Gastrocnemius medialis (tissue), 4 donors: ENCODE data around the gene LONRF2. TPM values are rescaled to one million over a fixed set of nuclear protein-coding genes. Genes with fewer than 3 reads are reported as not detected.

Experiments
- ATAC-seq, 2 donors: fragments of 150-250 bp; one replicate each; pipeline ENCODE4 v1.9.1; 2016
- DNase-seq, 2 donors: peaks; one replicate each; pipeline ENCODE4 v3.0.0-alpha.2; 2019
- H3K27ac ChIP-seq, 4 donors: fragments of 200-600 bp; sonication (generic); 1 replicate in 1 of 4; 2 replicates in 3 of 4; pipeline ENCODE4 v1.5.1; 2016 to 2018; ENCODE audit warnings: mild to moderate bottlenecking in 2 of 4, moderate library complexity in 1 of 4
- H3K27me3 ChIP-seq, 3 donors: fragments of 200-600 bp; sonication (generic) in 2 of 3; 1 replicate in 1 of 3; 2 replicates in 2 of 3; pipeline versions ENCODE4 v1.5.1 to v1.6.0; 2016 to 2019; ENCODE audit warnings: mild to moderate bottlenecking in 1 of 3, moderate library complexity in 1 of 3
- H3K36me3 ChIP-seq, 2 donors: fragments of 200-600 bp; sonication (generic) in 1 of 2; one replicate each; pipeline ENCODE4 v1.5.1; 2017 to 2018
- H3K4me1 ChIP-seq, 2 donors: fragments of 200-600 bp; sonication (generic) in 1 of 2; one replicate each; pipeline ENCODE4 v1.5.1; 2016 to 2017; ENCODE audit warnings: mild to moderate bottlenecking in 2 of 2
- H3K4me3 ChIP-seq, 4 donors: fragments of 200-600 bp; sonication (generic) in 3 of 4; 1 replicate in 1 of 4; 2 replicates in 3 of 4; pipeline ENCODE4 v1.5.1; 2016 to 2019; ENCODE audit warnings: mild to moderate bottlenecking in 2 of 4
- H3K9me3 ChIP-seq, 3 donors: fragments of 200-600 bp; sonication (generic) in 2 of 3; 1 replicate in 1 of 3; 2 replicates in 2 of 3; pipeline ENCODE4 v1.5.1; 2016 to 2019
- CTCF ChIP-seq, 5 experiments: fragments of 450-650 bp in 3 of 5; fragments of 200-600 bp in 2 of 5; sonication (generic) in 2 of 5; IDR thresholded peaks in 4 of 5; conservative IDR thresholded peaks in 1 of 5; 1 replicate in 4 of 5; 2 replicates in 1 of 5; pipeline ENCODE4 v1.5.1; 2016 to 2019; ENCODE audit warnings: antibody characterized with exemption in 5 of 5, mild to moderate bottlenecking in 3 of 5, moderate library complexity in 3 of 5
- POLR2A ChIP-seq, 2 donors: fragments of 450-650 bp; IDR thresholded peaks; one replicate each; pipeline ENCODE4 v1.6.1; 2017; ENCODE audit warnings: antibody characterized with exemption in 2 of 2, mild to moderate bottlenecking in 2 of 2, moderate library complexity in 2 of 2
- in situ Hi-C, 4 donors: fragments of 200-750 bp; cut with MboI; loops; one replicate each; pipeline versions ENCODE4 v1.15.0 to v1.8.0; 2017; ENCODE audit warnings: low sequenced_read_pairs in 4 of 4
- intact Hi-C: fragments of 100-400 bp; cut with DNase I; formaldehyde crosslinking; loops from one replicate; pipeline ENCODE4 v1.15.1; 2023; ENCODE audit warnings: low total_unique reads
- total RNA-seq, 4 donors: library from RNA; depleted of rRNA; stranded (reverse); fragments of >200 nt; gene quantifications; one replicate each; pipeline versions ENCODE4 v1.1.0 to v1.2.3, GENCODE V29; 2016

Gene LONRF2
- total RNA-seq, 4 donors from 2014 or later = 5.0 to 8.8 (median 7.6) TPM

DNA sequence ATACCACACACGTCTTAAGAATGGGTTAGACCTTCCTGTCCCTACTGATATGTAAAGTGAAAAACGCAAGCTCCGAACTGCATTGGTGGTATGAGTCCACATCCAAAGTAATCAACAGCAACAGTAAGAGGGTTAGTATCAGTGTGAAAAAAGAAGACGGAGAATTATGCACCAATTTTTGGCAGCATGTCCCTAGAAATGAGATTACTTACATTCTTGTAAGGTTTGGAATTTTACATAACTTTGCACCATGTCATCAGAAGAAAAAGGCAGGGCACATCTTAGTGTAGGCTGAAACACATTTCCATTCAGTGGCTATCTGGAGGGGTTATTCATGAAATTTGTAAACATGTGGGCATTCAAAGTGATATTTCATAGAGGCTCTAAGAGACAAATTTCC lies 88.2 kb downstream of the LONRF2 start:
- ATAC-seq = no peak
- in situ Hi-C loops = loop anchor here in 1 of 4 donors (10.0 kb wide), 1 partner anchor 669 kb away; no protein-coding TSS in a partner anchor

GRCh38 chr2:100233061-100233460 lies 89.2 kb downstream of the LONRF2 start:
- intact Hi-C loops = no loop called here
- H3K27me3 ChIP-seq = no peaks in the 10 kb centered on the region

More for the DNA sequence above, 88.2 kb downstream of the LONRF2 start:
- Histone ChIP-seq H3K36me3 (no peaks in the 10 kb centered on the region), H3K27ac (no peak overlapping the region), H3K27me3 (no peaks in the 10 kb centered on the region), H3K4me1 (no peaks in the 10 kb centered on the region), H3K9me3 (no peaks in the 10 kb centered on the region), H3K4me3 (no peak overlapping the region)
- intact Hi-C loops = no loop called here
- TF ChIP-seq POLR2A (IDR thresholded peaks at IDR 0.05) = no peak
- TF ChIP-seq CTCF (IDR thresholded peaks at IDR 0.05 in 4 of 5, conservative IDR thresholded peaks at IDR 0.05 in 1 of 5) = no peak
- no peak for DNase-seq

GRCh38 chr2:100230754-100231153 lies 91.5 kb downstream of the LONRF2 start:
- no peak overlapping the region for H3K27ac ChIP-seq
- ATAC-seq = no peak
- intact Hi-C loops (no loop called here), in situ Hi-C loops (loop anchor here in 1 of 4 donors (10.0 kb wide), 1 partner anchor 666 kb away; no protein-coding TSS in a partner anchor)
- no peaks in the 10 kb centered on the region for H3K9me3 ChIP-seq
- no peak for DNase-seq
- H3K4me1 ChIP-seq = no peaks in the 10 kb centered on the region
- H3K27me3 ChIP-seq = no peaks in the 10 kb centered on the region
- no peak overlapping the region for H3K4me3 ChIP-seq
- TF ChIP-seq CTCF (IDR thresholded peaks at IDR 0.05 in 4 of 5, conservative IDR thresholded peaks at IDR 0.05 in 1 of 5) (no peak), POLR2A (IDR thresholded peaks at IDR 0.05) (no peak)
- no peaks in the 10 kb centered on the region for H3K36me3 ChIP-seq

More at GRCh38 chr2:100233061-100233460, 89.2 kb downstream of the LONRF2 start:
- no peak overlapping the region for H3K27ac ChIP-seq
- no peaks in the 10 kb centered on the region for H3K36me3 ChIP-seq
- TF ChIP-seq CTCF (IDR thresholded peaks at IDR 0.05 in 4 of 5, conservative IDR thresholded peaks at IDR 0.05 in 1 of 5) (no peak), POLR2A (IDR thresholded peaks at IDR 0.05) (no peak)
- ATAC-seq (no peak), DNase-seq (no peak)
- no peaks in the 10 kb centered on the region for H3K9me3 ChIP-seq
- H3K4me3 ChIP-seq = no peak overlapping the region
- in situ Hi-C loops = loop anchor here in 1 of 4 donors (10.0 kb wide), 1 partner anchor 668 kb away; no protein-coding TSS in a partner anchor
- H3K4me1 ChIP-seq = no peaks in the 10 kb centered on the region

DNA sequence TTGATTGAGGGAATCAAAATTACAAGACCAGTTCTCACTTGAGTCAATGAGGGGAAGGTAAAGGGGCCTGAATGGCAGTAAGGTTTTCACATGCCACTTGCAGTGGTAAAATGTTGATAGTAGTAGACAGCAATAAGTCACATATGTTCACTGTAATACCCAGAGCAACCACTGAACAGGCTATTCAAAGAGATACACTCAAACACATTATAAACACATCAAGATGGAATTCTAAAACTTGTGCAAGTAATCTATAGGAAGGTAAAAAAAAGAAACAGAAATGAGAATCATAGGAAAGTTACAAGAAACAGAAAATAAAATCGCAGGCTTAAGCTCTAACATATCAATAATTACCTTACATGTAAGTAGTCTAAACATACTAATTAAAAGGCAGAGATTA lies 93.3 kb downstream of the LONRF2 start:
- no peak overlapping the region for H3K4me3 ChIP-seq
- in situ Hi-C loops = no loop called here
- no peaks in the 10 kb centered on the region for H3K27me3 ChIP-seq
- no peak for TF ChIP-seq POLR2A (IDR thresholded peaks at IDR 0.05)
- TF ChIP-seq CTCF (IDR thresholded peaks at IDR 0.05 in 4 of 5, conservative IDR thresholded peaks at IDR 0.05 in 1 of 5) = no peak
- no peaks in the 10 kb centered on the region for H3K36me3 ChIP-seq
- ATAC-seq = no peak
- H3K9me3 ChIP-seq = no peaks in the 10 kb centered on the region
- intact Hi-C loops = no loop called here
- no peaks in the 10 kb centered on the region for H3K4me1 ChIP-seq
- no peak overlapping the region for H3K27ac ChIP-seq
- no peak for DNase-seq

- ATAC-seq = no peak
- intact Hi-C loops (no loop called here), in situ Hi-C loops (no loop called here)
- H3K4me3 ChIP-seq = no peak overlapping the region
- TF ChIP-seq POLR2A (IDR thresholded peaks at IDR 0.05) = no peak
- TF ChIP-seq CTCF (IDR thresholded peaks at IDR 0.05 in 4 of 5, conservative IDR thresholded peaks at IDR 0.05 in 1 of 5) = no peak
- no peaks in the 10 kb centered on the region for H3K9me3 ChIP-seq
- no peak overlapping the region for H3K27ac ChIP-seq
- H3K4me1 ChIP-seq = no peaks in the 10 kb centered on the region
- no peaks in the 10 kb centered on the region for H3K36me3 ChIP-seq
- H3K27me3 ChIP-seq = no peaks in the 10 kb centered on the region
- no peak for DNase-seq
These were observed 93.9 kb downstream of the LONRF2 start for GRCh38 chr2:100228415-100228814.
